GM19193 (cell line): ENCODE measurements around the gene CACNA1H.

ENCODE experiments used
- POLR2A ChIP-seq: IDR thresholded peaks from 4 replicates; pipeline ENCODE4 v1.6.1; 2011; ENCODE audit not compliant: insufficient read depth, insufficient read length; ENCODE audit errors: extremely low read depth

Gene CACNA1H

DNA sequence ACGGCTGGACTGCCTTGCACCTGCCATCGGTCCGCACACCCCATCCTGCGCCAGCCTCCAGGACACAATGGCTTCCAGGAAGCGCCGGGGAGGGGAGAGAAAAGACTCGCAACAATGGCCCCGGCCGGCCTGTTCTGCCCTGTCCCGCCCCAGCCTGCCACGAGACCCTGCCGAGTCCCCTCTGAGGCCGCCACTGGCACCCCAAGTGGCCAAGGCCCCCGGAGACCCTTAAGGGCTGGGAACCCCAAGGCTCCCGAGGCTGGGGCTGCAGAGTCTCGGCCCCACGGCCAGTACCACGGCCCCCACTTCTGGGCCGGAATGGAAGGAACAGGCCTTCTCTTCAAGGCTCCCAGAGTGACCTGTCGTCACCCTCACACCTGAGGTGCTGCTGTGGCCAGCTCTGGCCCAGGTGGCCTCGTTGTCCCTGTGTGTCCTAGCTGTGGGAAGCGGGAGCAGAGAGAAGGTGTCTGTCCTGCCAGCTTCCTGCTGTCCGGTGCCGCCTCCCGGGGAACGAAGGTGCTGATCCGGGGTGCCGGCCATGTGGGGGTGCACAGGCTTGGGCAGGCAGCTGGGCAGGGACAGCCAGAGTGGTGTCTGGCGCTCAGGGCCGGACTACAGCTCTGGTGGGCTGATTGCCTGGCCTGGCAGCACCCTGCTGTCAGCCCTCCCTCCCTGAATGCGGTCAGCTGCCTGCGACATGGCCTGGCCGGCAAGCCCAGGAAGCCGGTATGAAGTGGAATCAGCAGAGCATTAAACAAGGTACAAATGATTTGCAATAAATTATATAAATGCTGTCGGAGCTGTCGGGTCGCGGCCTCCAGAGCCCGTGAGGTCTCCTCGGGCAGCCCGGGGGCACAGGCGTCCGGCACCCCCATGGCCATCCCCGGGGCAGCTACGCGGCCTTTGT lies 8.2 kb upstream of the CACNA1H start:
- no peak for TF ChIP-seq POLR2A

DNA sequence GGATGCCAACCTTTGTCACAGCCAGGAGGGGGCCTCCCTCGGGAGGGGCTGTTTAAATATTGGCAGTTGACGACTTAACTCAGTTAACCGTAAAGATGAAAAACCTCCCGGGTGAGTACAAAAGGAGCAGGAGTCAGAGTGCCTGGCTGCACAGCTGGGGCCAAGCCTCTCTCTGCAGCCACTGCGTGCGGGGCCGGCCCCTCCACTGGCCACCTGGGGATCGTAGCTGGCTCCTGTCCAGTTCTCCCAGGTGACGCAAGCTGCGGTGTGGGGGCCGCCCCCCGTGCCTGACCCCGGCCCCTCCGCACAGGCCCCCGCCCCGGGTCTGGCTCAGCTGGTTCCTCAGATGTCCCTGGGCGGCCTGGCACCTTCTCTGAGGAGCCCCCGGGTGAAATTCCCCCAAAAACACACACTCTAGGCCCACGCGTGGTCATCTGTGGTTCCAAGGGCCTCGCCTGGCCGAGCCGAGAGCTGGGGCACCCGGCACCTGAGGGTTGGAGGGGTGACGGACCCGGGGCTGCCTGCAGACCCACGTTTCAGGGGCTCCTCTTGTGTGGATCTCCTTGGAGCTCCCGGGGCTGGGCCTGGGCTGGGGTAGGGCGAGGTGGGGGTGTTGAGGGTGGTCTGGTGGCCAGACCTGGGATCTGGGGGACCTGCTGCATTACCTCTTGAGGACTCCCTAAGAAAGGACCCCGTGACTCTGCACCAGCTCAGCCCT lies 7.4 kb upstream of the CACNA1H start:
- TF ChIP-seq POLR2A, result no peak

- TF ChIP-seq POLR2A, result no peak
Measured at GRCh38 chr16:1146409-1146808, 6.5 kb upstream of the CACNA1H start.

DNA sequence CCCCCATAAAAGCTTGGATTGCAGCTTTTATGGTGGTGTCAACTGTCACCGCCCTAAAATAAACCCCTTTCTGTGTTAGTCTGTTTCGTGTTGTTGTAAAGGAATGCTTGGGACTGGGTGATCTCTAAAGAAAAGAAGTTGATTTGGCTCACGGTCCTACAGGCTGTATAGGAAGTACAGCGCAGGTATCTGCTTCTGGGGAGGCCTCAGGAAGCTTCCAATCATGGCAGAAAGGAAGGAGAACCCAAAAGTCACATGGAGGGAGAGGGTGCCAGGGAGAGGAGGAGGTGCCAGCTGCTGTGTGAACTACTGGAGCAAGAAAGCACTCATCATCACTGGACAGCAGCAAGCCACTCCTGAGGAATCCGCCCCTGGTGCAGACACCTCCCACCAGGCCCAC lies 5.9 kb upstream of the CACNA1H start:
- TF ChIP-seq POLR2A, result no peak

- no peak for TF ChIP-seq POLR2A
Measured at GRCh38 chr16:1149101-1149636, 3.7 kb upstream of the CACNA1H start.

- TF ChIP-seq POLR2A, result no peak
Measured at GRCh38 chr16:1150511-1150982, 2.4 kb upstream of the CACNA1H start.

- TF ChIP-seq POLR2A, result no peak
Measured at GRCh38 chr16:1151424-1152122, 1.3 kb upstream of the CACNA1H start.

DNA sequence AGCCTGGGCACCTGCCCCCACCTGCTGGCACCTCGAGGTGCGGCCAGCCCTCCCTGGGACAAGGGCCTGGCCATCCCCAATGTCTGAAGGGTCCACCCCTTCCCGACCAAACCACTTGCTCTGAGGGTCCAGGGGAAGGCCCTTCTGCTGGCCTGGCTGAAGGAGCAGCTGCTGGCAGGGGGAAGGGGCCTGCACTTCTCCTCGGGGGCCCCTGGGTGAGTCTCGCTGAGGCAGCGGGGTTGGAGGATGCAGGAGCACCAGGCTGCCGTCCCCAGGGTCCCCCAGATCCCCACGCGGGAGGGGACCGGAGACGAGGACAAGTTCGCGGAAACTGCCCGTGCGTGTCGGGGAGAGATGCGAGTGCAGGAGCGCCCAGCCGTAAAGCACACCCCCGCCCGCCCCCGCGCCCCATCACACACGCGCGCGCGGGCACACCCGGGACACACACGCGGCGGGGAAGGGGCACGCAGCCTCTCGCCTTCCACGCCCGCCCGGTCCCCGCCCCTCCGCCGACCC lies 725 bp upstream of the CACNA1H start:
- TF ChIP-seq POLR2A, result no peak

GRCh38 chr16:1153480-1154160 lies 714 bp downstream of the CACNA1H start:
- no peak for TF ChIP-seq POLR2A

DNA sequence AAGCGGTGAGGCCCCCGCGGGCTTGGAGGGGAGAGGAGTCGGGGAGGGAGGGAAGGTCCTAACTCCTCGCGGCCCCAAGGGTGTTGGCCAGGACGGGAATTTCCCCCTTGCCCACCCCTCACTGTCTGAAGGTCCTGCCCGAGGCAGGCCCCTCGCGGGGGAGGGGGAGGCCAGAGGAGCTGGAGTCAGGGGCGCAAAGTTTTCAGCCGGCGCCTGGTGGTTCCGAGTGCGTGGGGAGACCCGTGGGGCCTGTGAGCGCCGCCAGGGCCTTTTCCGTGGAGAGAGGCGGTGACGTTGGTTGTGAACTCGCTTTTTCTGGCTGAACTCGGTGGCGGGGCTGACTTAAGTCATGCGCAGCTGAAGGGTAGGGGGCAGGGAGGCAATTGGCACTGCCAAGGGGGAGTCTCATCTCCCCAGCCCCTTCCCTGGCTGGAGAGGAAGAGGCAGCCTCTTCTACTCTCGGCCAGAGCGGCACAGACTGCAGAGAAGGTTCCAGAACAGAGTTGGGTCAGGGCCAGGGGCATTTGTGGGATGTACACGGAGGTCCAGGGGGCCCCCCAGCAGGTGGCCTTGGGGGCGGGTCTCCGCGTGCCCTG lies 1.5 kb downstream of the CACNA1H start:
- no peak for TF ChIP-seq POLR2A

GRCh38 chr16:1154887-1155331 lies 2.0 kb downstream of the CACNA1H start:
- no peak for TF ChIP-seq POLR2A

DNA sequence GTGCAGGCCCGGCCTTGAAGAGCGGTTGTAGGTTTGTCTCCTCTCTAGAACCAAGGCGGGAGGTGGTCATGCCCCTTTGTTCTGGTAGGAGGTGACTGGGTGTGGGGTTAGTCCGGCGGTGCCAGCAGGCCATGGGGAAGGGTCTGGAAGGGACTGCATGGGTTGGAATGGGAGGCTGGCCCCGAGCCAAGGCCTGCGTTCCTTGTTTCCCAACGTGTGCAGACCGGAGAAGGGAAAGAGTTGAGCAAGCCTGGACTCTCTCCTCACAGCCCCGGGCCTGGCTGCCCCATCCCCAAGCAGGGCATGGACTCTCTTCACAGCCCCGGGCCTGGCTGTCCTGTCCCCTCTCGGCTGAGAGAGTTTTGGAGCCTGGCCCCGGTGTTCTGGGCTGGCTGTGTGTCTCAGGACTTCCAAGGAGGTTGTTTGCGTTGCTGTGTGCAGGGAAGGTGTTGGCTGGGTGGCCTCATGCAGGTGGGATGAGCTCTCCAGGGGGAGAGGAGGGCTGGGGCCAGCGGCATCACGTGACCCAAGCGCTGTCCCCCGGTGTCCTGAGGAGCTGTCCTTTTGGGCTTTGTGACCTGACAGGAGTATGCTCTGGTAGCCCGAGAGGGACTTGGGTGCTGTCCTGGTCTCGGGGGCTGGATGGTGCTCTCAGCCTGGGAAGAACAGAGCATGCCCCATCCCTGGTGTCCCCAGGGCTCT lies 2.6 kb downstream of the CACNA1H start:
- TF ChIP-seq POLR2A, result no peak
